CD14-positive monocyte (primary cell): Measurements from ENCODE around the gene SMC3. TPM values are rescaled to one million over a fixed set of nuclear protein-coding genes. Genes with fewer than 3 reads are reported as not detected.

Source experiments
- DNase-seq, 3 donors: peaks; one replicate each; pipeline ENCODE4 v3.0.0-alpha.2; 2011 to 2022
- H2AFZ ChIP-seq: 2 replicates; pipeline ENCODE4 v1.6.0; 2012; ENCODE audit warnings: mild to moderate bottlenecking, low read depth, low read length, inconsistent platforms; ENCODE audit not compliant: insufficient read depth, poor library complexity, severe bottlenecking
- H3K27ac ChIP-seq, 2 donors: 1 replicate in 1 of 2; 2 replicates in 1 of 2; pipeline ENCODE4 v1.5.1; 2012 to 2013; ENCODE audit warnings: low read length in 2 of 2, control low read depth in 1 of 2, inconsistent platforms in 1 of 2, low read depth in 1 of 2, mild to moderate bottlenecking in 1 of 2
- H3K27me3 ChIP-seq, 2 donors: one replicate each; pipeline versions ENCODE4 v1.6.0 to v1.6.1; 2011 to 2013; ENCODE audit warnings: low read length in 2 of 2; ENCODE audit not compliant: control insufficient read depth in 2 of 2, insufficient read depth in 2 of 2
- H3K36me3 ChIP-seq, 2 donors: replicated peaks in 1 of 2; 1 replicate in 1 of 2; 2 replicates in 1 of 2; pipeline versions ENCODE4 v1.5.1 to v1.6.1; 2012 to 2013; ENCODE audit warnings: low read length in 2 of 2, control low read depth in 1 of 2, inconsistent platforms in 1 of 2, mild to moderate bottlenecking in 1 of 2; ENCODE audit not compliant: insufficient read depth in 2 of 2, control insufficient read depth in 1 of 2
- H3K4me1 ChIP-seq, 2 donors: 1 replicate in 1 of 2; 2 replicates in 1 of 2; pipeline versions ENCODE4 v1.5.1 to v1.6.1; 2012 to 2013; ENCODE audit warnings: low read length in 2 of 2, control low read depth in 1 of 2, inconsistent platforms in 1 of 2, mild to moderate bottlenecking in 1 of 2, moderate library complexity in 1 of 2; ENCODE audit not compliant: insufficient read depth in 2 of 2, control insufficient read depth in 1 of 2
- H3K4me2 ChIP-seq: replicated peaks from 2 replicates; pipeline ENCODE3; 2012; ENCODE audit warnings: low read length, moderate library complexity, mild to moderate bottlenecking; ENCODE audit not compliant: poor library complexity, severe bottlenecking; ENCODE audit errors: extremely low read depth
- H3K4me3 ChIP-seq, 3 experiments: fragments of 200-600 bp in 1 of 3; sonication (generic) in 1 of 3; replicated peaks in 1 of 3; 1 replicate in 2 of 3; 2 replicates in 1 of 3; pipeline ENCODE4 v1.5.1; 2011 to 2013; ENCODE audit warnings: low read length in 3 of 3, mild to moderate bottlenecking in 3 of 3, control low read depth in 2 of 3, low read depth in 2 of 3, inconsistent platforms in 1 of 3, moderate library complexity in 1 of 3
- H3K79me2 ChIP-seq: 2 replicates; pipeline ENCODE4 v1.6.0; 2012; ENCODE audit warnings: mild to moderate bottlenecking, control low read depth, inconsistent platforms, low read length, moderate library complexity; ENCODE audit not compliant: insufficient read depth
- H3K9ac ChIP-seq: 2 replicates; pipeline ENCODE4 v1.6.0; 2017; ENCODE audit warnings: low read length, mild to moderate bottlenecking; ENCODE audit not compliant: insufficient read depth, poor library complexity, severe bottlenecking
- H3K9me3 ChIP-seq, 2 donors: replicated peaks in 1 of 2; 1 replicate in 1 of 2; 2 replicates in 1 of 2; pipeline versions ENCODE4 v1.5.1 to v1.6.1; 2012 to 2013; ENCODE audit warnings: low read length in 2 of 2, control low read depth in 1 of 2; ENCODE audit not compliant: control insufficient read depth in 1 of 2, insufficient read depth in 1 of 2
- H4K20me1 ChIP-seq: 2 replicates; pipeline ENCODE4 v1.6.0; 2012; ENCODE audit warnings: mild to moderate bottlenecking, low read length, control low read depth, moderate library complexity; ENCODE audit not compliant: insufficient read depth
- H3K27ac Mint-ChIP-seq, 7 donors: one replicate each; pipeline ENCODE4 v1.8.0; 2020; ENCODE audit warnings: mild to moderate bottlenecking in 7 of 7, mixed read lengths in 7 of 7, moderate library complexity in 6 of 7, inconsistent platforms in 2 of 7
- H3K27me3 Mint-ChIP-seq, 3 donors: one replicate each; pipeline ENCODE4 v1.8.0; 2021 to 2022; ENCODE audit warnings: low read depth in 3 of 3, mild to moderate bottlenecking in 3 of 3, mixed read lengths in 3 of 3, moderate library complexity in 3 of 3, inconsistent platforms in 1 of 3
- H3K36me3 Mint-ChIP-seq, 2 donors: one replicate each; pipeline ENCODE4 v1.8.0; 2020; ENCODE audit warnings: mixed read lengths in 2 of 2, inconsistent platforms in 1 of 2, mild to moderate bottlenecking in 1 of 2
- H3K4me1 Mint-ChIP-seq: one replicate; pipeline ENCODE4 v1.8.0; 2020; ENCODE audit warnings: mild to moderate bottlenecking, mixed read lengths
- H3K4me3 Mint-ChIP-seq, 2 donors: one replicate each; pipeline ENCODE4 v1.8.0; 2020; ENCODE audit warnings: mild to moderate bottlenecking in 2 of 2, mixed read lengths in 2 of 2, moderate library complexity in 1 of 2
- H3K9me3 Mint-ChIP-seq, 7 donors: one replicate each; pipeline ENCODE4 v1.8.0; 2020 to 2022; ENCODE audit warnings: mixed read lengths in 7 of 7, mild to moderate bottlenecking in 6 of 7, moderate library complexity in 6 of 7, inconsistent platforms in 2 of 7
- WGBS: methylation state at CpG from one replicate; pipeline ENCODE4 v1.1.5; 2013; ENCODE audit warnings: missing lambda C conversion rate; ENCODE audit not compliant: insufficient coverage; 5-methylcytosine and 5-hydroxymethylcytosine counted together
- intact Hi-C, 2 donors: fragments of 100-400 bp; cut with micrococcal nuclease; formaldehyde crosslinking; loops; one replicate each; pipeline versions ENCODE4 v1.15.0 to v1.15.1; 2023
- polyA plus RNA-seq, 3 donors: library from polyadenylated mRNA; depleted of rRNA in 1 of 3; unstranded in 2 of 3; stranded (reverse) in 1 of 3; fragments of 300-500 nt in 2 of 3; fragments of >200 nt in 1 of 3; fragmentation: Illumina TruSeq in 2 of 3; gene quantifications; 1 replicate in 2 of 3; 2 replicates in 1 of 3; pipeline ENCODE4 v1.2.3, GENCODE V29; 2012 to 2021
- TF ChIP-seq, protein P1 (sequence below): fragments of 200-600 bp; IDR thresholded peaks from one replicate; pipeline ENCODE4 v1.8.0; 2022; ENCODE audit warnings: antibody characterized with exemption, mild to moderate bottlenecking

Gene SMC3
- polyA plus RNA-seq, 3 donors, result 5.0 to 33.9 (median 21.1) TPM

DNA sequence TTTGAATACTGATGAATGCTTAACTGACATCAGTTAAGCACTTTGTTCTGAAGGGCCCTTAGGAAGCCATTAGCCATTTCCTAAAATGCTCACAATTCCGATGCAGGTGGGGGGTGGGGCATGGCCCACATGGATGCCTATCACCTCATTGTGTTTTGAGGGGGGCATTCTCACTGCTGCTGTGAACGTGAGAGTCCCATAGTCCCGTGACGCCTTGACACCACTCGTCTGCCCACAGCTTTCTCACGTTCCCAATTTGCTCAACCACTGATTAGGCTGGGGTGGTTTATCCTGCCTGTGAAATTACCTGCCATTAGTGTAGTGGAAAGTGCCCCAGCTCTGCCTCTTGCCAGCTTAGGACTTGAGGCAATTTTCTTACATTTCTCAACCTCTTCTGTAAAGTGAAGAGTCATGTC, 37.9 kb upstream of the SMC3 start:
- Histone ChIP-seq H3K36me3 (no peaks in the 10 kb centered on the region), H3K4me1 (peaks cover 0 to 4% of the 10 kb centered on the region in 2 donors), H4K20me1 (no peaks in the 10 kb centered on the region), H3K4me3 (no peak overlapping the region), H3K79me2 (no peaks in the 10 kb centered on the region), H3K27ac (no peak overlapping the region), H3K4me2 (no peak overlapping the region), H3K9ac (no peak overlapping the region), H3K9me3 (no peaks in the 10 kb centered on the region), H3K27me3 (peaks cover 0 to 7% of the 10 kb centered on the region in 2 donors), H2AFZ (no peak overlapping the region)
- Mint-ChIP-seq H3K9me3 (no peaks in the 10 kb centered on the region), H3K4me3 (no peak overlapping the region), H3K27ac (no peak overlapping the region), H3K4me1 (peaks cover 13% of the 10 kb centered on the region), H3K27me3 (peaks cover 15 to 25% (median 16%) of the 10 kb centered on the region in 3 donors), H3K36me3 (no peaks in the 10 kb centered on the region)
- no peak for DNase-seq
- intact Hi-C loops, result no loop called here
- TF ChIP-seq, protein P1, sequence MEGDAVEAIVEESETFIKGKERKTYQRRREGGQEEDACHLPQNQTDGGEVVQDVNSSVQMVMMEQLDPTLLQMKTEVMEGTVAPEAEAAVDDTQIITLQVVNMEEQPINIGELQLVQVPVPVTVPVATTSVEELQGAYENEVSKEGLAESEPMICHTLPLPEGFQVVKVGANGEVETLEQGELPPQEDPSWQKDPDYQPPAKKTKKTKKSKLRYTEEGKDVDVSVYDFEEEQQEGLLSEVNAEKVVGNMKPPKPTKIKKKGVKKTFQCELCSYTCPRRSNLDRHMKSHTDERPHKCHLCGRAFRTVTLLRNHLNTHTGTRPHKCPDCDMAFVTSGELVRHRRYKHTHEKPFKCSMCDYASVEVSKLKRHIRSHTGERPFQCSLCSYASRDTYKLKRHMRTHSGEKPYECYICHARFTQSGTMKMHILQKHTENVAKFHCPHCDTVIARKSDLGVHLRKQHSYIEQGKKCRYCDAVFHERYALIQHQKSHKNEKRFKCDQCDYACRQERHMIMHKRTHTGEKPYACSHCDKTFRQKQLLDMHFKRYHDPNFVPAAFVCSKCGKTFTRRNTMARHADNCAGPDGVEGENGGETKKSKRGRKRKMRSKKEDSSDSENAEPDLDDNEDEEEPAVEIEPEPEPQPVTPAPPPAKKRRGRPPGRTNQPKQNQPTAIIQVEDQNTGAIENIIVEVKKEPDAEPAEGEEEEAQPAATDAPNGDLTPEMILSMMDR, result no peak
- no CpG with 5 or more reads among the region's 6 CpGs for WGBS

DNA sequence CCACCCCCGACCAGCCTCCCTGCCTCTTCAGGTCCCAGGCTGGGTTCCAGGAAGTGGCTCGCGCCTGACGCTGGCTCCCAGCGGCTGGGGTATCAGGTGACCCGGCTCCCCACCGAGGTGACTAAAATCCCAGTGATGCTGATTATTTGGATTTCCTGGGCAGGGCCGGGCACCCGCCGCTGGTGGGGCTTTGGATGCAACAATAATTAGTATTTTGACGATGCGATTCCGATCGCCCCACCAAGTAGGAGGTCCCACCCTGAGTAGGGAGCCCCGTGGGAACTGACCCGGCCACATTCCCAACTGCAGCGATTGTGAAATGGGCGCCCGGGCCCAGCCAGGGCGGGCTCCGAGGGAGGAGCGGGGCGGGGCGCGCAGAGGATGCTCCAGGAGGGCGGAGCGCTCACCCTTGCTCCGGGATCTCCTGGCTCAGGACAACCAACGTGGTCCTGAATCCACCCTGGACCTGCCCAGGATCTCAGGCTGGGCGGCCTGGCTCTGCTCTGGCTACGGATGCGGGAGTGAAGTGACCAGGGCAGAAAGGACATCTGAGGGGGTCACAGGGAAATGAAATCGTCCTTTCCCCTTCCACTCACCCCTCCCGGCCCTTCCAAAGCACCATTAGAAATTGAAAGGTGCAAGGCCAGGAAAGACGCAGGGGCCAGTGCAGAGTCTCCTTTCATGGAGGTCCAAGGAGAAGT, 37.2 kb upstream of the SMC3 start:
- H3K4me2 ChIP-seq, result peak overlapping the region; percentile 38
- Mint-ChIP-seq H3K27ac (no peak overlapping the region), H3K9me3 (no peaks in the 10 kb centered on the region), H3K4me1 (peaks cover 13% of the 10 kb centered on the region), H3K4me3 (peak overlapping the region; percentile 43 to 75), H3K27me3 (peaks cover 18 to 28% (median 18%) of the 10 kb centered on the region in 3 donors), H3K36me3 (no peaks in the 10 kb centered on the region)
- peak overlapping the region; percentile 29 for H2AFZ ChIP-seq
- H3K9me3 ChIP-seq, result no peaks in the 10 kb centered on the region
- 27% methylated on average over 25 of the region's 35 CpGs for WGBS
- intact Hi-C loops, result no loop called here
- peaks cover 0 to 7% of the 10 kb centered on the region in 2 donors for H3K27me3 ChIP-seq
- H3K4me3 ChIP-seq, result no peak overlapping the region
- no peaks in the 10 kb centered on the region for H4K20me1 ChIP-seq
- H3K9ac ChIP-seq, result no peak overlapping the region
- H3K36me3 ChIP-seq, result no peaks in the 10 kb centered on the region
- TF ChIP-seq, protein P1, result no peak
- H3K4me1 ChIP-seq, result peaks cover 0 to 4% of the 10 kb centered on the region in 2 donors
- no peak overlapping the region for H3K27ac ChIP-seq
- no peaks in the 10 kb centered on the region for H3K79me2 ChIP-seq
- no peak for DNase-seq
